GM21526 (cell line): ENCODE results near the gene ZNF217.
A peak's percentile ranks its signal among the peaks of the same experiment; 100 is the strongest.
"Not testable (repeated sequence)": the region's sequence is repeated elsewhere in the genome, so short reads cannot be mapped to it uniquely, and the experiment has no call there.

Experiments
- ATAC-seq: cut with Tn5 transposase; IDR thresholded peaks from one replicate; pipeline ENCODE4 v1.9.1; 2021; ENCODE audit warnings: moderate library complexity; ENCODE audit not compliant: unreplicated experiment, low FRiP score

Gene ZNF217

GRCh38 chr20:53622247-53623133 lies 28.9 kb upstream of the ZNF217 start:
- ATAC-seq = no peak

GRCh38 chr20:53621482-53622246 lies 28.0 kb upstream of the ZNF217 start:
- ATAC-seq = no peak

GRCh38 chr20:53618490-53619000 lies 24.9 kb upstream of the ZNF217 start:
- ATAC-seq = not testable (repeated sequence)

- ATAC-seq = no peak
These were observed 24.3 kb upstream of the ZNF217 start for GRCh38 chr20:53617791-53618489.

- ATAC-seq = not testable (repeated sequence)
These were observed 22.9 kb upstream of the ZNF217 start for GRCh38 chr20:53616489-53616888.

GRCh38 chr20:53613748-53614147 lies 20.1 kb upstream of the ZNF217 start:
- no peak for ATAC-seq

GRCh38 chr20:53612289-53612688 lies 18.6 kb upstream of the ZNF217 start:
- not testable (repeated sequence) for ATAC-seq

GRCh38 chr20:53611449-53611894 lies 17.8 kb upstream of the ZNF217 start:
- ATAC-seq = no peak

GRCh38 chr20:53609491-53610445 lies 16.1 kb upstream of the ZNF217 start:
- ATAC-seq = peak; percentile 40

GRCh38 chr20:53608456-53609452 lies 15.1 kb upstream of the ZNF217 start:
- no peak for ATAC-seq

- no peak for ATAC-seq
These were observed 14.4 kb upstream of the ZNF217 start for GRCh38 chr20:53608071-53608455.

- ATAC-seq = no peak
These were observed 12.8 kb upstream of the ZNF217 start for GRCh38 chr20:53606364-53606985.

GRCh38 chr20:53605401-53605800 lies 11.8 kb upstream of the ZNF217 start:
- ATAC-seq = not testable (repeated sequence)

- not testable (repeated sequence) for ATAC-seq
These were observed 11.2 kb upstream of the ZNF217 start for GRCh38 chr20:53604846-53605245.

GRCh38 chr20:53602661-53603060 lies 9.0 kb upstream of the ZNF217 start:
- no peak for ATAC-seq

GRCh38 chr20:53599910-53600632 lies 6.4 kb upstream of the ZNF217 start:
- no peak for ATAC-seq

- no peak for ATAC-seq
These were observed 5.7 kb upstream of the ZNF217 start for GRCh38 chr20:53599378-53599777.
